PC-9 (cell line): Measurements from ENCODE around the gene ZBTB48. TPM values are rescaled to one million over a fixed set of nuclear protein-coding genes. Genes with fewer than 3 reads are reported as not detected.
"Not testable (repeated sequence)": the region's sequence is repeated elsewhere in the genome, so short reads cannot be mapped to it uniquely, and the experiment has no call there.

Experiments
- BruUV-seq: library from RNA; stranded (reverse); fragments of 400-500 nt; replicated peaks from 2 replicates; lab custom pipeline; 2021; lab: Mats Ljungman, UMichigan
- CTCF ChIA-PET: fragments of 300-600 bp; sonication (Branson Sonifier 250); formaldehyde crosslinking; loops from one replicate; lab custom pipeline; 2022; ENCODE audit warnings: antibody characterized with exemption; lab: Charles Lee
- POLR2A ChIA-PET: fragments of 300-600 bp; sonication (Branson Sonifier 250); formaldehyde crosslinking; loops from one replicate; lab custom pipeline; 2022; ENCODE audit warnings: antibody characterized with exemption; ENCODE audit not compliant: unreplicated experiment; lab: Charles Lee
- DNase-seq, 2 experiments: peaks; one replicate each; pipeline versions ENCODE4 v3.0.0 to v3.0.0-alpha.2; 2015 to 2022; ENCODE audit warnings: mixed read lengths in 1 of 2
- H2AFZ ChIP-seq: fragments of 200-600 bp; sonication (generic); 2 replicates; pipeline ENCODE4 v1.8.1; 2017; ENCODE audit warnings: antibody characterized with exemption
- H3F3A ChIP-seq: fragments of 200-600 bp; sonication (generic); 2 replicates; pipeline ENCODE4 v1.8.1; 2017; ENCODE audit warnings: antibody characterized with exemption, mild to moderate bottlenecking, low read depth; ENCODE audit not compliant: insufficient read depth
- H3K27ac ChIP-seq: fragments of 200-600 bp; sonication (generic); 2 replicates; pipeline ENCODE4 v1.6.1; 2016; ENCODE audit warnings: mixed run types
- H3K27me3 ChIP-seq: fragments of 200-600 bp; sonication (generic); 2 replicates; pipeline ENCODE4 v1.6.1; 2016; ENCODE audit warnings: low read depth, mixed run types; ENCODE audit not compliant: insufficient read depth
- H3K36me3 ChIP-seq: fragments of 200-600 bp; sonication (generic); 2 replicates; pipeline ENCODE4 v1.6.1; 2016; ENCODE audit warnings: low read depth, mixed run types
- H3K4me1 ChIP-seq: fragments of 200-600 bp; sonication (generic); replicated peaks from 2 replicates; pipeline ENCODE4 v1.6.1; 2016; ENCODE audit warnings: mixed run types; ENCODE audit not compliant: insufficient read depth
- H3K4me2 ChIP-seq: fragments of 200-600 bp; sonication (generic); 2 replicates; pipeline ENCODE4 v1.6.1; 2017; ENCODE audit warnings: mixed run types
- H3K4me3 ChIP-seq: fragments of 200-600 bp; sonication (generic); 2 replicates; pipeline ENCODE4 v1.6.1; 2016; ENCODE audit warnings: mixed run types
- H3K79me2 ChIP-seq: fragments of 200-600 bp; sonication (generic); 2 replicates; pipeline ENCODE4 v1.6.1; 2017; ENCODE audit warnings: low read depth, mixed run types
- H3K9me2 ChIP-seq: fragments of 200-600 bp; sonication (generic); 2 replicates; pipeline ENCODE4 v1.8.1; 2017; ENCODE audit warnings: mild to moderate bottlenecking; ENCODE audit not compliant: insufficient read depth
- H3K9me3 ChIP-seq: fragments of 200-600 bp; sonication (generic); 2 replicates; pipeline ENCODE4 v1.8.1; 2016; ENCODE audit warnings: low read depth; ENCODE audit not compliant: insufficient read depth
- H4K20me1 ChIP-seq: fragments of 200-600 bp; sonication (generic); 2 replicates; pipeline ENCODE4 v1.8.1; 2017; ENCODE audit not compliant: insufficient read depth
- EZH2 ChIP-seq: fragments of 200-600 bp; sonication (generic); IDR thresholded peaks from 2 replicates; pipeline ENCODE4 v1.8.0; 2017; ENCODE audit warnings: antibody characterized with exemption, low read depth
- intact Hi-C: fragments of 100-400 bp; cut with micrococcal nuclease; formaldehyde crosslinking; loops from one replicate; pipeline ENCODE4 v1.10.0; 2022; ENCODE audit not compliant: unreplicated experiment
- total RNA-seq: library from RNA; stranded (reverse); gene quantifications from 2 replicates; pipeline ENCODE4 v1.2.3, GENCODE V29; 2021
- TF ChIP-seq, protein P1 (sequence below): fragments of 200-600 bp; sonication (generic); conservative IDR thresholded peaks from 2 replicates; pipeline ENCODE4 v1.6.1; 2017; ENCODE audit warnings: mixed run types, antibody characterized with exemption, mild to moderate bottlenecking, moderate library complexity

ZBTB48 gene
- total RNA-seq, 1 experiment from 2014 or later: 17.2 TPM

DNA sequence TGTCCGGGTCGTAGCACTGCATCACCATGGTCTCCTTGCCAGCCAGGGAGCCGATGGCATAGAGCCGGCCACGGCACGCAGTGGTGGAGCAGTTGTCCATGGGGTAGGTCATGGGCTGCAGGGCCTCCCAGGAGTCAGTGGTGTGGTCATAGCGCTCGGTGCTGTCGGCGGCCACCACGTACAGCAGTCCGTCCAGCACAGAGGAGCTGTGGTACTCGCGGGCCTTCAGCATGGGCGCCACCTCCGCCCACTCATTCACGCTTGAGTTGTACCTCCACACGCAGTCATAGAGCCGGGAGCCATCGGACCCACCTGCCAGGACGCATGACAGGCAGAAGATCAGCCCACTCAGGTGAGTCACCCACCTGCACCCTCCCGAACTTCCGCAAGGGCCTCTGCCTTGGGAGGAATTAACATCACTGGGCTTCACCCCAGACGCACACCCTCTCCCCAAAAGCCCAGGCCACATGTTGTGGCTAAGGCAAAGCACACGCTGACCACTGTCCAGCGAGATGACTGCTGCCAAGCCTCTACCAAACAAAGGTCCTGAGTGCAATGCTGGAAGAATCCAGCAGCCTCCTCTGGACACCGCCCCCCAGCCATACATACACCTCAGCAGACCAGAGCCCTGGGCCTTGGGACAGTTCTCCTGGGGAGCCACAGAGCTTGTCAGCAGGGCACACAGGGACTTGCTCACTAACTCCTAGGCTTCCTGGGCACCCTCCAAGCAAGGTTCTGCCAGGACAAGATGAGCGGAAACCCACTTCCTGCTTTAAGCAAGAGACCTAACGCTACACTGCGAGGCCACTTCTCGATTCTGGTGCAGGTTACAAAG lies 19.6 kb downstream of the ZBTB48 start:
- no peaks in the 10 kb centered on the region; the same call in 1 of the 2 replicates for H4K20me1 ChIP-seq
- TF ChIP-seq, protein P1, sequence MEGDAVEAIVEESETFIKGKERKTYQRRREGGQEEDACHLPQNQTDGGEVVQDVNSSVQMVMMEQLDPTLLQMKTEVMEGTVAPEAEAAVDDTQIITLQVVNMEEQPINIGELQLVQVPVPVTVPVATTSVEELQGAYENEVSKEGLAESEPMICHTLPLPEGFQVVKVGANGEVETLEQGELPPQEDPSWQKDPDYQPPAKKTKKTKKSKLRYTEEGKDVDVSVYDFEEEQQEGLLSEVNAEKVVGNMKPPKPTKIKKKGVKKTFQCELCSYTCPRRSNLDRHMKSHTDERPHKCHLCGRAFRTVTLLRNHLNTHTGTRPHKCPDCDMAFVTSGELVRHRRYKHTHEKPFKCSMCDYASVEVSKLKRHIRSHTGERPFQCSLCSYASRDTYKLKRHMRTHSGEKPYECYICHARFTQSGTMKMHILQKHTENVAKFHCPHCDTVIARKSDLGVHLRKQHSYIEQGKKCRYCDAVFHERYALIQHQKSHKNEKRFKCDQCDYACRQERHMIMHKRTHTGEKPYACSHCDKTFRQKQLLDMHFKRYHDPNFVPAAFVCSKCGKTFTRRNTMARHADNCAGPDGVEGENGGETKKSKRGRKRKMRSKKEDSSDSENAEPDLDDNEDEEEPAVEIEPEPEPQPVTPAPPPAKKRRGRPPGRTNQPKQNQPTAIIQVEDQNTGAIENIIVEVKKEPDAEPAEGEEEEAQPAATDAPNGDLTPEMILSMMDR: no peak
- no peak for TF ChIP-seq EZH2
- no peak overlapping the region for H3K27ac ChIP-seq
- no peaks in the 10 kb centered on the region for H3K9me3 ChIP-seq
- H3K36me3 ChIP-seq: no peaks in the 10 kb centered on the region
- H3K4me1 ChIP-seq: no peaks in the 10 kb centered on the region
- POLR2A ChIA-PET: interaction anchor here (0.6 to 0.8 kb wide), 2 partner anchors 213 to 1313 kb away, joined by 3 to 12 read pairs; no protein-coding TSS in a partner anchor
- intact Hi-C loops: no loop called here
- H3K4me3 ChIP-seq: peak overlapping the region; percentile 86; the same call in 1 of the 2 replicates
- peak overlapping the region; percentile 99 for H3K4me2 ChIP-seq
- H3K79me2 ChIP-seq: peaks cover 52% of the 10 kb centered on the region
- no TSS peak for BruUV-seq
- CTCF ChIA-PET: interaction anchor here (1.1 to 1.4 kb wide), 2 partner anchors 31 to 176 kb away, joined by 3 read pairs; no protein-coding TSS in a partner anchor
- no peaks in the 10 kb centered on the region for H3K27me3 ChIP-seq
- peaks cover 2% of the 10 kb centered on the region; the same call in 1 of the 2 replicates for H3F3A ChIP-seq
- no peaks in the 10 kb centered on the region for H3K9me2 ChIP-seq
- DNase-seq: peak; percentile 57 to 63
- no peak overlapping the region for H2AFZ ChIP-seq

DNA sequence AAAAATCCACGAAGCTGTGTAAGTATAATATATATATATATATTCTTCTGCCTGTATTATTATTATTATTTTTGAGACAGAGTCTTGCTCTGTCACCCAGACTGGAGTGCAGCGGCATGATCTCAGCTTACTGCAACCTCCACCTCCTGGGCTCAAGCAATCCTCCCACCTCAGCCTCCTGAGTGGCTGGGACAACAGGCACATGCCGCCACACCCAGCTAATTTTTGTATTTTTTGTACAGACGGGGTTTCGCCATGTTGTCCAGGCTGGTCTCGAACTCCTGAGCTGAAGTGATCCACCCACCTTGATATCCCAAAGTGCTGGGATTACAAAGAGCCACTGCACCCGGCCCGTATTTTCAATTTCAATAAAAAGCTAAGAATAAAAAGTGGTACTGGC lies 20.2 kb downstream of the ZBTB48 start:
- not testable (repeated sequence) for H3F3A ChIP-seq, H3K27me3 ChIP-seq, H3K9me3 ChIP-seq, DNase-seq, H2AFZ ChIP-seq, H3K4me1 ChIP-seq, H4K20me1 ChIP-seq, H3K9me2 ChIP-seq, H3K36me3 ChIP-seq, BruUV-seq
- H3K27ac ChIP-seq: peak overlapping the region; percentile 84
- H3K4me3 ChIP-seq: peak overlapping the region; percentile 86
- POLR2A ChIA-PET: interaction anchor here (0.6 to 1.0 kb wide), 3 partner anchors 23 to 1312 kb away, joined by 3 to 12 read pairs (median 3); no protein-coding TSS in a partner anchor
- CTCF ChIA-PET: interaction anchor here (0.6 to 1.4 kb wide), 3 partner anchors 30 to 177 kb away, joined by 3 read pairs; partner anchors contain the start of gene NOL9
- intact Hi-C loops: loop anchor here (5.0 kb wide), 1 partner anchor 108 kb away; the partner anchor contains the start of gene PLEKHG5
- peaks cover 52% of the 10 kb centered on the region for H3K79me2 ChIP-seq
- H3K4me2 ChIP-seq: peak overlapping the region; percentile 99

GRCh38 chr1:6600410-6601048 lies 20.7 kb downstream of the ZBTB48 start:
- Histone ChIP-seq H2AFZ (peak overlapping the region; percentile 86), H3K9me2 (no peaks in the 10 kb centered on the region), H3K4me2 (peak overlapping the region; percentile 99), H3K27me3 (no peaks in the 10 kb centered on the region), H3K4me3 (peak overlapping the region; percentile 86), H4K20me1 (no peaks in the 10 kb centered on the region; the same call in 1 of the 2 replicates), H3K27ac (peak overlapping the region; percentile 84), H3K4me1 (no peaks in the 10 kb centered on the region), H3K36me3 (no peaks in the 10 kb centered on the region), H3K9me3 (no peaks in the 10 kb centered on the region), H3K79me2 (peaks cover 52% of the 10 kb centered on the region), H3F3A (peaks cover 2% of the 10 kb centered on the region; the same call in 1 of the 2 replicates)
- intact Hi-C loops: loop anchor here (1.0 to 5.0 kb wide), 3 partner anchors 13 to 108 kb away; partner anchors contain the start of genes NOL9, PHF13 and PLEKHG5
- peak in 1 of 2 experiments; percentile 17 for DNase-seq
- BruUV-seq: TSS peak; percentile 59
- TF ChIP-seq, protein P1: no peak
- TF ChIP-seq EZH2: no peak
- ChIA-PET CTCF (interaction anchor here (0.6 to 1.4 kb wide), 3 partner anchors 30 to 177 kb away, joined by 3 read pairs; partner anchors contain the start of gene NOL9), POLR2A (interaction anchor here (0.6 to 1.0 kb wide), 3 partner anchors 22 to 1311 kb away, joined by 3 to 12 read pairs (median 3); no protein-coding TSS in a partner anchor)
